Liver (tissue), 9 donors: ENCODE data around the gene PDXK. TPM values are rescaled to one million over a fixed set of nuclear protein-coding genes. Genes with fewer than 3 reads are reported as not detected.

Experiments
- DNase-seq: peaks from one replicate; pipeline ENCODE4 v3.0.0-alpha.2; 2017; ENCODE audit warnings: low spot score
- H3K27ac ChIP-seq, 2 donors: one replicate each; pipeline ENCODE4 v1.7.0; 2013; ENCODE audit warnings: inconsistent platforms in 2 of 2, low read length in 2 of 2, control low read depth in 1 of 2, low read depth in 1 of 2, mild to moderate bottlenecking in 1 of 2
- H3K27me3 ChIP-seq, 4 donors: one replicate each; pipeline versions ENCODE4 v1.6.1 to v1.7.0; 2013; ENCODE audit warnings: low read length in 3 of 4, inconsistent platforms in 1 of 4, mild to moderate bottlenecking in 1 of 4, moderate library complexity in 1 of 4; ENCODE audit not compliant: control insufficient read depth in 4 of 4, insufficient read depth in 4 of 4
- H3K36me3 ChIP-seq, 4 donors: one replicate each; pipeline versions ENCODE4 v1.6.1 to v1.7.0; 2013; ENCODE audit warnings: low read length in 3 of 4, mild to moderate bottlenecking in 3 of 4, low read depth in 1 of 4, moderate library complexity in 1 of 4; ENCODE audit not compliant: control insufficient read depth in 4 of 4, insufficient read depth in 3 of 4
- H3K4me1 ChIP-seq, 4 donors: one replicate each; pipeline versions ENCODE4 v1.6.1 to v1.7.0; 2013; ENCODE audit warnings: low read length in 3 of 4, mild to moderate bottlenecking in 3 of 4, moderate library complexity in 1 of 4; ENCODE audit not compliant: control insufficient read depth in 4 of 4, insufficient read depth in 4 of 4
- H3K4me3 ChIP-seq, 3 donors: one replicate each; pipeline versions ENCODE4 v1.6.1 to v1.7.0; 2013; ENCODE audit warnings: low read length in 3 of 3, control low read depth in 1 of 3, low read depth in 1 of 3, mild to moderate bottlenecking in 1 of 3
- H3K9ac ChIP-seq, 2 donors: one replicate each; pipeline ENCODE4 v1.7.0; 2013; ENCODE audit warnings: low read length in 2 of 2, mild to moderate bottlenecking in 2 of 2, moderate library complexity in 2 of 2, control low read depth in 1 of 2, low read depth in 1 of 2
- H3K9me3 ChIP-seq, 4 donors: one replicate each; pipeline versions ENCODE4 v1.6.1 to v1.7.0; 2013; ENCODE audit warnings: low read length in 3 of 4; ENCODE audit not compliant: control insufficient read depth in 4 of 4
- EGR1 ChIP-seq, 2 donors: IDR thresholded peaks; 2 replicates each; pipeline ENCODE4 v1.6.1; 2016 to 2018; ENCODE audit warnings: antibody characterized with exemption in 2 of 2, low read depth in 2 of 2
- FOXA1 ChIP-seq: IDR thresholded peaks from 2 replicates; pipeline ENCODE4 v1.6.1; 2016; ENCODE audit warnings: antibody characterized with exemption
- FOXA2 ChIP-seq: IDR thresholded peaks from 2 replicates; pipeline ENCODE4 v1.6.1; 2016; ENCODE audit warnings: antibody characterized with exemption
- GABPA ChIP-seq, 2 donors: IDR thresholded peaks in 1 of 2; conservative IDR thresholded peaks in 1 of 2; 2 replicates each; pipeline ENCODE4 v1.6.1; 2016; ENCODE audit warnings: antibody characterized with exemption in 2 of 2, mild to moderate bottlenecking in 1 of 2, moderate library complexity in 1 of 2
- HNF4A ChIP-seq, 2 donors: conservative IDR thresholded peaks; 2 replicates each; pipeline ENCODE4 v1.6.1; 2016; ENCODE audit warnings: antibody characterized with exemption in 2 of 2, mild to moderate bottlenecking in 2 of 2
- HNF4G ChIP-seq: IDR thresholded peaks from 2 replicates; pipeline ENCODE4 v1.6.1; 2016; ENCODE audit warnings: antibody characterized with exemption
- JUND ChIP-seq, 2 donors: IDR thresholded peaks; 2 replicates each; pipeline ENCODE4 v1.6.1; 2016; ENCODE audit warnings: antibody characterized with exemption in 2 of 2
- NR2F2 ChIP-seq: IDR thresholded peaks from 2 replicates; pipeline ENCODE4 v1.6.1; 2016; ENCODE audit warnings: antibody characterized with exemption
- RAD21 ChIP-seq, 2 donors: IDR thresholded peaks; 2 replicates each; pipeline ENCODE4 v1.6.1; 2016; ENCODE audit warnings: antibody characterized with exemption in 2 of 2, mild to moderate bottlenecking in 2 of 2
- RXRA ChIP-seq, 2 donors: IDR thresholded peaks; 2 replicates each; pipeline ENCODE4 v1.6.1; 2017 to 2018; ENCODE audit warnings: antibody characterized with exemption in 2 of 2, mild to moderate bottlenecking in 1 of 2
- SP1 ChIP-seq: IDR thresholded peaks from 2 replicates; pipeline ENCODE4 v1.6.1; 2018; ENCODE audit warnings: antibody characterized with exemption, mild to moderate bottlenecking
- TAF1 ChIP-seq: conservative IDR thresholded peaks from 2 replicates; pipeline ENCODE4 v1.6.1; 2016; ENCODE audit warnings: antibody characterized with exemption, mild to moderate bottlenecking
- YY1 ChIP-seq: IDR thresholded peaks from 2 replicates; pipeline ENCODE4 v1.6.1; 2016; ENCODE audit warnings: antibody characterized with exemption, mild to moderate bottlenecking
- WGBS: extraction: QIAGEN DNeasy Blood & Tissue Kit; methylation state at CpG from one replicate; pipeline ENCODE4 v1.1.7; 2013; 5-methylcytosine and 5-hydroxymethylcytosine counted together
- polyA plus RNA-seq, 2 donors: library from polyadenylated mRNA; stranded (reverse) in 1 of 2; unstranded in 1 of 2; fragments of 200-250 nt in 1 of 2; fragments of >200 nt in 1 of 2; fragmentation: Nextera tagmentation in 1 of 2; extraction: Ambion mirVana in 1 of 2; gene quantifications; one replicate each; pipeline versions ENCODE4 v1.2.1 to v1.2.3, GENCODE V29; 2013 to 2015
- total RNA-seq, 2 donors: library from RNA; depleted of rRNA; stranded (reverse); fragments of >200 nt; gene quantifications; one replicate each; pipeline ENCODE4 v1.2.3, GENCODE V29; 2014
- TF ChIP-seq, protein P1 (sequence below): IDR thresholded peaks from 2 replicates; pipeline ENCODE4 v1.6.1; 2016; ENCODE audit warnings: antibody characterized with exemption
- TF ChIP-seq, protein P2 (sequence below): IDR thresholded peaks from 2 replicates; pipeline ENCODE4 v1.6.1; 2016; ENCODE audit warnings: antibody characterized with exemption
- TF ChIP-seq, protein P3 (sequence below): fragments of 150-350 bp; IDR thresholded peaks from 2 replicates; pipeline ENCODE4 v1.5.1; 2017; ENCODE audit warnings: improper control_type of control experiment, low read depth, low read length; ENCODE audit not compliant: missing input control
- TF ChIP-seq, protein P4 (sequence below): IDR thresholded peaks from 2 replicates; pipeline ENCODE4 v1.6.1; 2016; ENCODE audit warnings: antibody characterized with exemption, mild to moderate bottlenecking
- TF ChIP-seq, protein P5 (sequence below): IDR thresholded peaks from 2 replicates; pipeline ENCODE4 v1.6.1; 2016; ENCODE audit warnings: antibody characterized with exemption
- donor health status: healthy.
- donor health status: healthy.
- donor health status: healthy.
- donor health status: healthy.
- donor health status: healthy.

Gene PDXK
- total and polyA plus RNA-seq, 4 donors = 20.5 to 104 (median 34.9) TPM

DNA sequence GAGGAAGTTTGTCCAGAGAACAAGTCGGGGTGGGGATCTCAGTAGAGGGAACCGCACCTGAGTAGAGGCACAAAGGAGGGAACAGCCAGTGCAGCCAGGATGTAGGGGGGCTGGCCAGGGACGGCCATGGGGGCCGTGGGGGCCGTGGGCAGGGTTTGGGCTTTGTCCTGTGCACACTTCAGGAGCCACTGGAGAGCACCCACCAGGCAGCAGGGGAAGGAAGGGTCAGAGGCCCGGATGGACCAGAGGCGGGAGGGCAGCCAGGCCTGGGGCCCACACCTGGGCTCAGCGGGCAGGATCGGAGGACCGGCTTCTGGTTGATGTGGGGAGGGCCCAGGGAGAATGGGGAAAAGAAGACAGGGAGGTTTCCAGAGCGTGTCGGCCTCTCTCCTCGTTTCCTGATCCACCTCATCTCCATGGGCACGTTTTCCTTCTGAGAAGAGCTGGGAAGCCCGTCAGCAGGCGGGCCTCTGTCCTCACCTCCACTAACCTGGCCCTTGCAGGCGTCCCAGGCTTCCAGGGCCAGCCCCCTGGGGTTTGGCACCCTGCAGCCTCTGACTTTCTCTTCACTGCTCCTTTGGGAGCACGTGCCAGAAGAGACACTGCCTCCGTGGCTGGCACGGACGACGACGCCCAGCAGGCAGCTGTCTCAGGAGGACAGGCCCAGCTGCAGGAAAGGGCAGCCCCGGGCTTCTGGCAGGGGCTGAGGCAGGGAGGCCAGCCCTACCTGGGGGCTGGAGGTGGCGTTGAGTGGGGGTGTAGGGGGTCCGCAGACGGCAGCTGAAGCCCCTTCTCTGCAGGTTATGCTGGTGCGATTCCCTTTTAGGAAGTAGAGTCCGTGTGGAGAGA, 16.8 kb upstream of the PDXK start:
- Histone ChIP-seq H3K27ac (no peak overlapping the region), H3K4me3 (no peak overlapping the region), H3K27me3 (no peaks in the 10 kb centered on the region), H3K9ac (no peak overlapping the region), H3K9me3 (no peaks in the 10 kb centered on the region), H3K36me3 (no peaks in the 10 kb centered on the region), H3K4me1 (no peaks in the 10 kb centered on the region)
- WGBS = 79% methylated on average over 29 of the region's 29 CpGs
- no peak for DNase-seq
- TF ChIP-seq TAF1 = no peak
- TF ChIP-seq, protein P1, sequence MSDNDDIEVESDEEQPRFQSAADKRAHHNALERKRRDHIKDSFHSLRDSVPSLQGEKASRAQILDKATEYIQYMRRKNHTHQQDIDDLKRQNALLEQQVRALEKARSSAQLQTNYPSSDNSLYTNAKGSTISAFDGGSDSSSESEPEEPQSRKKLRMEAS = no peak
- no peak for TF ChIP-seq NR2F2
- TF ChIP-seq RXRA (IDR thresholded peaks at IDR 0.05) = no peak
- TF ChIP-seq HNF4G = no peak
- TF ChIP-seq, protein P2, sequence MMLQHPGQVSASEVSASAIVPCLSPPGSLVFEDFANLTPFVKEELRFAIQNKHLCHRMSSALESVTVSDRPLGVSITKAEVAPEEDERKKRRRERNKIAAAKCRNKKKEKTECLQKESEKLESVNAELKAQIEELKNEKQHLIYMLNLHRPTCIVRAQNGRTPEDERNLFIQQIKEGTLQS = no peak
- no peak for TF ChIP-seq SP1
- TF ChIP-seq, protein P3, sequence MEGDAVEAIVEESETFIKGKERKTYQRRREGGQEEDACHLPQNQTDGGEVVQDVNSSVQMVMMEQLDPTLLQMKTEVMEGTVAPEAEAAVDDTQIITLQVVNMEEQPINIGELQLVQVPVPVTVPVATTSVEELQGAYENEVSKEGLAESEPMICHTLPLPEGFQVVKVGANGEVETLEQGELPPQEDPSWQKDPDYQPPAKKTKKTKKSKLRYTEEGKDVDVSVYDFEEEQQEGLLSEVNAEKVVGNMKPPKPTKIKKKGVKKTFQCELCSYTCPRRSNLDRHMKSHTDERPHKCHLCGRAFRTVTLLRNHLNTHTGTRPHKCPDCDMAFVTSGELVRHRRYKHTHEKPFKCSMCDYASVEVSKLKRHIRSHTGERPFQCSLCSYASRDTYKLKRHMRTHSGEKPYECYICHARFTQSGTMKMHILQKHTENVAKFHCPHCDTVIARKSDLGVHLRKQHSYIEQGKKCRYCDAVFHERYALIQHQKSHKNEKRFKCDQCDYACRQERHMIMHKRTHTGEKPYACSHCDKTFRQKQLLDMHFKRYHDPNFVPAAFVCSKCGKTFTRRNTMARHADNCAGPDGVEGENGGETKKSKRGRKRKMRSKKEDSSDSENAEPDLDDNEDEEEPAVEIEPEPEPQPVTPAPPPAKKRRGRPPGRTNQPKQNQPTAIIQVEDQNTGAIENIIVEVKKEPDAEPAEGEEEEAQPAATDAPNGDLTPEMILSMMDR = no peak
- TF ChIP-seq JUND (IDR thresholded peaks at IDR 0.05) = no peak
- TF ChIP-seq YY1 = no peak
- TF ChIP-seq, protein P4, sequence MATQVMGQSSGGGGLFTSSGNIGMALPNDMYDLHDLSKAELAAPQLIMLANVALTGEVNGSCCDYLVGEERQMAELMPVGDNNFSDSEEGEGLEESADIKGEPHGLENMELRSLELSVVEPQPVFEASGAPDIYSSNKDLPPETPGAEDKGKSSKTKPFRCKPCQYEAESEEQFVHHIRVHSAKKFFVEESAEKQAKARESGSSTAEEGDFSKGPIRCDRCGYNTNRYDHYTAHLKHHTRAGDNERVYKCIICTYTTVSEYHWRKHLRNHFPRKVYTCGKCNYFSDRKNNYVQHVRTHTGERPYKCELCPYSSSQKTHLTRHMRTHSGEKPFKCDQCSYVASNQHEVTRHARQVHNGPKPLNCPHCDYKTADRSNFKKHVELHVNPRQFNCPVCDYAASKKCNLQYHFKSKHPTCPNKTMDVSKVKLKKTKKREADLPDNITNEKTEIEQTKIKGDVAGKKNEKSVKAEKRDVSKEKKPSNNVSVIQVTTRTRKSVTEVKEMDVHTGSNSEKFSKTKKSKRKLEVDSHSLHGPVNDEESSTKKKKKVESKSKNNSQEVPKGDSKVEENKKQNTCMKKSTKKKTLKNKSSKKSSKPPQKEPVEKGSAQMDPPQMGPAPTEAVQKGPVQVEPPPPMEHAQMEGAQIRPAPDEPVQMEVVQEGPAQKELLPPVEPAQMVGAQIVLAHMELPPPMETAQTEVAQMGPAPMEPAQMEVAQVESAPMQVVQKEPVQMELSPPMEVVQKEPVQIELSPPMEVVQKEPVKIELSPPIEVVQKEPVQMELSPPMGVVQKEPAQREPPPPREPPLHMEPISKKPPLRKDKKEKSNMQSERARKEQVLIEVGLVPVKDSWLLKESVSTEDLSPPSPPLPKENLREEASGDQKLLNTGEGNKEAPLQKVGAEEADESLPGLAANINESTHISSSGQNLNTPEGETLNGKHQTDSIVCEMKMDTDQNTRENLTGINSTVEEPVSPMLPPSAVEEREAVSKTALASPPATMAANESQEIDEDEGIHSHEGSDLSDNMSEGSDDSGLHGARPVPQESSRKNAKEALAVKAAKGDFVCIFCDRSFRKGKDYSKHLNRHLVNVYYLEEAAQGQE = no peak
- no peak for TF ChIP-seq FOXA2
- TF ChIP-seq RAD21 (IDR thresholded peaks at IDR 0.05) = no peak
- TF ChIP-seq, protein P5, sequence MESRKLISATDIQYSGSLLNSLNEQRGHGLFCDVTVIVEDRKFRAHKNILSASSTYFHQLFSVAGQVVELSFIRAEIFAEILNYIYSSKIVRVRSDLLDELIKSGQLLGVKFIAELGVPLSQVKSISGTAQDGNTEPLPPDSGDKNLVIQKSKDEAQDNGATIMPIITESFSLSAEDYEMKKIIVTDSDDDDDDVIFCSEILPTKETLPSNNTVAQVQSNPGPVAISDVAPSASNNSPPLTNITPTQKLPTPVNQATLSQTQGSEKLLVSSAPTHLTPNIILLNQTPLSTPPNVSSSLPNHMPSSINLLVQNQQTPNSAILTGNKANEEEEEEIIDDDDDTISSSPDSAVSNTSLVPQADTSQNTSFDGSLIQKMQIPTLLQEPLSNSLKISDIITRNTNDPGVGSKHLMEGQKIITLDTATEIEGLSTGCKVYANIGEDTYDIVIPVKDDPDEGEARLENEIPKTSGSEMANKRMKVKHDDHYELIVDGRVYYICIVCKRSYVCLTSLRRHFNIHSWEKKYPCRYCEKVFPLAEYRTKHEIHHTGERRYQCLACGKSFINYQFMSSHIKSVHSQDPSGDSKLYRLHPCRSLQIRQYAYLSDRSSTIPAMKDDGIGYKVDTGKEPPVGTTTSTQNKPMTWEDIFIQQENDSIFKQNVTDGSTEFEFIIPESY = no peak
- TF ChIP-seq GABPA (IDR thresholded peaks at IDR 0.05 in 1 of 2, conservative IDR thresholded peaks at IDR 0.05 in 1 of 2) = no peak
- no peak for TF ChIP-seq EGR1 (IDR thresholded peaks at IDR 0.05; ENCODE audit: low read depth in 2 of 2)
- no peak for TF ChIP-seq FOXA1
- no peak for TF ChIP-seq HNF4A (conservative IDR thresholded peaks at IDR 0.05)
